Mesendoderm (in vitro differentiated cells): ENCODE results near the gene DHRS3.

Experiments
- DNase-seq: peaks from one replicate; pipeline ENCODE4 v3.0.0; 2013
- H2AK5ac ChIP-seq: 2 replicates; pipeline ENCODE4 v1.6.1; 2013; ENCODE audit warnings: low read length, inconsistent platforms
- H2BK120ac ChIP-seq: 2 replicates; pipeline ENCODE4 v1.6.1; 2013; ENCODE audit warnings: low read depth, mild to moderate bottlenecking, low read length, moderate library complexity, mixed read lengths
- H2BK15ac ChIP-seq: replicated peaks from 2 replicates; pipeline ENCODE4 v1.6.1; 2013; ENCODE audit warnings: low read depth, mild to moderate bottlenecking, moderate library complexity
- H2BK5ac ChIP-seq: 2 replicates; pipeline ENCODE4 v1.6.1; 2013; ENCODE audit warnings: low read length, inconsistent platforms
- H3K18ac ChIP-seq: 2 replicates; pipeline ENCODE4 v1.6.1; 2013; ENCODE audit warnings: mild to moderate bottlenecking, low read length, mixed read lengths
- H3K23ac ChIP-seq: one replicate; pipeline ENCODE4 v1.6.1; 2013; ENCODE audit warnings: low read length
- H3K27ac ChIP-seq: 2 replicates; pipeline ENCODE4 v1.5.1; 2013; ENCODE audit warnings: low read depth, mild to moderate bottlenecking, inconsistent platforms, low read length, moderate library complexity
- H3K27me3 ChIP-seq: 2 replicates; pipeline ENCODE4 v1.6.1; 2013; ENCODE audit warnings: low read length, control low read depth, mild to moderate bottlenecking, inconsistent platforms; ENCODE audit not compliant: insufficient read depth, poor library complexity
- H3K36me3 ChIP-seq: 2 replicates; pipeline ENCODE4 v1.6.1; 2013; ENCODE audit warnings: low read length, inconsistent platforms; ENCODE audit not compliant: control insufficient read depth, insufficient read depth
- H3K4ac ChIP-seq: one replicate; pipeline ENCODE4 v1.6.1; 2013; ENCODE audit warnings: low read depth, mild to moderate bottlenecking, low read length, moderate library complexity
- H3K4me1 ChIP-seq: 2 replicates; pipeline ENCODE4 v1.6.1; 2013; ENCODE audit warnings: low read depth, low read length, inconsistent platforms; ENCODE audit not compliant: control insufficient read depth
- H3K4me2 ChIP-seq: 2 replicates; pipeline ENCODE4 v1.6.1; 2013; ENCODE audit warnings: low read length
- H3K4me3 ChIP-seq: 2 replicates; pipeline ENCODE4 v1.5.1; 2013; ENCODE audit warnings: mild to moderate bottlenecking, low read length
- H3K56ac ChIP-seq: one replicate; pipeline ENCODE4 v1.6.1; 2013; ENCODE audit warnings: low read length
- H3K79me1 ChIP-seq: 2 replicates; pipeline ENCODE4 v1.6.1; 2013; ENCODE audit warnings: low read length, inconsistent platforms
- H3K79me2 ChIP-seq: 2 replicates; pipeline ENCODE4 v1.6.1; 2013; ENCODE audit warnings: mild to moderate bottlenecking, low read length; ENCODE audit not compliant: control insufficient read depth, insufficient read depth
- H3K9ac ChIP-seq: 2 replicates; pipeline ENCODE4 v1.6.1; 2013; ENCODE audit warnings: low read length, inconsistent platforms
- H4K5ac ChIP-seq: one replicate; pipeline ENCODE4 v1.6.1; 2013; ENCODE audit warnings: low read length
- H4K8ac ChIP-seq: one replicate; pipeline ENCODE4 v1.6.1; 2013; ENCODE audit warnings: low read depth, mild to moderate bottlenecking, control low read depth, low read length, moderate library complexity
- WGBS: extraction: QIAGEN DNeasy Blood & Tissue Kit; methylation state at CpG from one replicate; pipeline ENCODE4 v1.1.7; 2013; ENCODE audit warnings: low lambda C conversion rate, missing lambda C conversion rate; ENCODE audit not compliant: insufficient coverage; ENCODE audit errors: extremely low coverage; 5-methylcytosine and 5-hydroxymethylcytosine counted together

Gene DHRS3

GRCh38 chr1:12593621-12594066 is 24.4 kb downstream of the DHRS3 start:
- Histone ChIP-seq H4K8ac (no peak overlapping the region), H3K4ac (no peak overlapping the region), H3K4me2 (no peak overlapping the region), H3K79me2 (no peaks in the 10 kb centered on the region), H2BK15ac (no peak overlapping the region), H3K27me3 (no peaks in the 10 kb centered on the region), H3K79me1 (no peaks in the 10 kb centered on the region), H3K36me3 (no peaks in the 10 kb centered on the region), H3K9ac (no peak overlapping the region), H4K5ac (no peak overlapping the region), H3K4me3 (no peak overlapping the region), H3K4me1 (no peaks in the 10 kb centered on the region), H3K23ac (no peak overlapping the region), H2AK5ac (no peak overlapping the region), H3K18ac (no peak overlapping the region), H2BK5ac (no peak overlapping the region), H3K27ac (no peak overlapping the region), H3K56ac (no peak overlapping the region), H2BK120ac (no peak overlapping the region)
- no CpG with 5 or more reads among the region's 7 CpGs for WGBS
- no peak for DNase-seq

GRCh38 chr1:12592496-12592895 is 25.5 kb downstream of the DHRS3 start:
- no peak overlapping the region for H3K4ac ChIP-seq
- no peak overlapping the region for H3K9ac ChIP-seq
- no peak overlapping the region for H3K4me3 ChIP-seq
- no peak overlapping the region for H2BK5ac ChIP-seq
- WGBS = no CpG with 5 or more reads among the region's 7 CpGs
- no peaks in the 10 kb centered on the region for H3K79me1 ChIP-seq
- H3K36me3 ChIP-seq = no peaks in the 10 kb centered on the region
- no peaks in the 10 kb centered on the region for H3K27me3 ChIP-seq
- H2AK5ac ChIP-seq = no peak overlapping the region
- H2BK120ac ChIP-seq = no peak overlapping the region
- no peak overlapping the region for H3K18ac ChIP-seq
- no peaks in the 10 kb centered on the region for H3K4me1 ChIP-seq
- no peak overlapping the region for H3K23ac ChIP-seq
- no peak overlapping the region for H4K8ac ChIP-seq
- H3K56ac ChIP-seq = no peak overlapping the region
- no peaks in the 10 kb centered on the region for H3K79me2 ChIP-seq
- no peak overlapping the region for H3K4me2 ChIP-seq
- no peak overlapping the region for H2BK15ac ChIP-seq
- H4K5ac ChIP-seq = no peak overlapping the region
- no peak overlapping the region for H3K27ac ChIP-seq
- DNase-seq = no peak

- no peak overlapping the region for H4K8ac ChIP-seq
- H2BK5ac ChIP-seq = no peak overlapping the region
- no peak overlapping the region for H2AK5ac ChIP-seq
- no CpG with 5 or more reads among the region's 19 CpGs for WGBS
- H3K18ac ChIP-seq = no peak overlapping the region
- H3K27me3 ChIP-seq = no peaks in the 10 kb centered on the region
- no peaks in the 10 kb centered on the region for H3K79me2 ChIP-seq
- no peak for DNase-seq
- no peak overlapping the region for H4K5ac ChIP-seq
- no peak overlapping the region for H3K23ac ChIP-seq
- no peak overlapping the region for H3K56ac ChIP-seq
- H3K9ac ChIP-seq = no peak overlapping the region
- no peaks in the 10 kb centered on the region for H3K79me1 ChIP-seq
- H3K4ac ChIP-seq = no peak overlapping the region
- H3K36me3 ChIP-seq = no peaks in the 10 kb centered on the region
- H2BK15ac ChIP-seq = no peak overlapping the region
- no peaks in the 10 kb centered on the region for H3K4me1 ChIP-seq
- H3K27ac ChIP-seq = no peak overlapping the region
- H3K4me3 ChIP-seq = no peak overlapping the region
- H3K4me2 ChIP-seq = no peak overlapping the region
- H2BK120ac ChIP-seq = no peak overlapping the region
Measured at GRCh38 chr1:12591267-12591938, 26.6 kb downstream of the DHRS3 start.

GRCh38 chr1:12588695-12589094 is 29.3 kb downstream of the DHRS3 start:
- no peak overlapping the region for H4K8ac ChIP-seq
- no peak overlapping the region for H3K4me3 ChIP-seq
- H2AK5ac ChIP-seq = no peak overlapping the region
- no peak overlapping the region for H2BK120ac ChIP-seq
- no peak overlapping the region for H3K18ac ChIP-seq
- H3K27me3 ChIP-seq = no peaks in the 10 kb centered on the region
- H4K5ac ChIP-seq = no peak overlapping the region
- no peak overlapping the region for H3K56ac ChIP-seq
- H3K23ac ChIP-seq = no peak overlapping the region
- DNase-seq = no peak
- no peaks in the 10 kb centered on the region for H3K79me1 ChIP-seq
- no peak overlapping the region for H3K4ac ChIP-seq
- no peaks in the 10 kb centered on the region for H3K79me2 ChIP-seq
- H3K9ac ChIP-seq = no peak overlapping the region
- no CpG with 5 or more reads among the region's 8 CpGs for WGBS
- H3K4me2 ChIP-seq = no peak overlapping the region
- H3K27ac ChIP-seq = no peak overlapping the region
- no peaks in the 10 kb centered on the region for H3K36me3 ChIP-seq
- no peaks in the 10 kb centered on the region for H3K4me1 ChIP-seq
- H2BK5ac ChIP-seq = no peak overlapping the region
- H2BK15ac ChIP-seq = no peak overlapping the region

GRCh38 chr1:12587981-12588640 is 29.9 kb downstream of the DHRS3 start:
- Histone ChIP-seq H4K8ac (no peak overlapping the region), H3K79me2 (no peaks in the 10 kb centered on the region), H2BK120ac (no peak overlapping the region), H4K5ac (no peak overlapping the region), H3K27ac (no peak overlapping the region), H3K9ac (no peak overlapping the region), H2AK5ac (no peak overlapping the region), H3K4me1 (no peaks in the 10 kb centered on the region), H3K36me3 (no peaks in the 10 kb centered on the region), H3K4me3 (no peak overlapping the region), H3K4me2 (no peak overlapping the region), H2BK5ac (no peak overlapping the region), H3K27me3 (no peaks in the 10 kb centered on the region), H3K79me1 (no peaks in the 10 kb centered on the region), H3K18ac (no peak overlapping the region), H2BK15ac (no peak overlapping the region), H3K4ac (no peak overlapping the region), H3K23ac (no peak overlapping the region), H3K56ac (no peak overlapping the region)
- no CpG with 5 or more reads among the region's 7 CpGs for WGBS
- DNase-seq = no peak
